Measurements from ENCODE around the gene SCN1A. TPM values are rescaled to one million over a fixed set of nuclear protein-coding genes. Genes with fewer than 3 reads are reported as not detected.

Gene SCN1A
- total and polyA plus RNA-seq, 2 of the 8 experiments (the other 6 are each of a cell fraction or from before 2014, with no cell fraction given) = 0.18 to 1.9 TPM

DNA sequence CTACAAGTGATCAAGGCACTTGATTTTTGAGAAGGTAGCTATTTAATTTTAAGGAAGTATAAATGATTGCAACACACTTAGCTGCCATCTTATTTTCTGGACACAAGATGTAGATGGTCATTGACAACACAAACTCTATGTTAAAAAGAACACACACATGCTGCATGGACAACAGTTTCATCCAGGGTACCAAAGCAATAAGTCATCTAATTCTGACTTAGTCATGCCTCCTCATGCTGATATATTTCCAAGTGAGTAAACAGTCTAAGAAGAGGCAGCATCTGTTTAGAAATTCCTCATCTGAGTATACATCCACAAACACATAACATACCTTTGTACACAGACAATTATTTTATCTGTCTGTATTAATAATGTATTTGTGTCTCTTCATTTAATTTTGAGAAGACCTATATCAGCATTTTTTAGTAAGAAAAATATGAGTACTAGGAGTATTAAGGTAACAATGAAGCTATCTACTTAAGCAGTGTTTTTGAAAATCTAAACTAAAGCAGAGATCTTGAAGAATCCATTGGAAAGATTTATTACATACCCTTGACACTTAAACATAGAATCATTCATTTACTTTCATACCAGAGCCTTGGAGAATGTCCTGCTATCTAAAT lies 84.9 kb downstream of the SCN1A start (continued):
- TF ChIP-seq NRF1 (IDR thresholded peaks at IDR 0.05; ENCODE audit: low read depth, low read length) (no peak), CEBPB (IDR thresholded peaks at IDR 0.05; ENCODE audit: low read depth, low read length) (no peak), FOSL1 (IDR thresholded peaks at IDR 0.05; ENCODE audit: insufficient read depth, low read depth, low read length) (no peak), TAF7 (optimal IDR thresholded peaks at IDR 0.05; ENCODE audit: borderline replicate concordance, low read depth, low read length) (no peak), BCL11A (IDR thresholded peaks at IDR 0.05; ENCODE audit: low read depth in 2 of 2, low read length in 2 of 2) (no peak)
